Fibroblast of upper back skin (primary cell): ENCODE data around the gene LPAR2.
A peak's percentile ranks its signal among the peaks of the same experiment; 100 is the strongest.
"Not testable (repeated sequence)": the region's sequence is repeated elsewhere in the genome, so short reads cannot be mapped to it uniquely, and the experiment has no call there.

Experiments used
- DNase-seq: peaks from one replicate; pipeline ENCODE4 v3.0.0-alpha.2; 2013

Gene LPAR2

GRCh38 chr19:19628501-19629134, 598 bp upstream of the LPAR2 start:
- DNase-seq: peak; percentile 45

GRCh38 chr19:19626516-19627472, 1.2 kb downstream of the LPAR2 start:
- no peak for DNase-seq

GRCh38 chr19:19624032-19624570, 3.9 kb downstream of the LPAR2 start:
- DNase-seq: no peak

GRCh38 chr19:19623383-19623782, 4.6 kb downstream of the LPAR2 start:
- no peak for DNase-seq

GRCh38 chr19:19619849-19620210, 8.2 kb downstream of the LPAR2 start:
- DNase-seq: no peak

- DNase-seq: no peak
Observed at GRCh38 chr19:19619181-19619848, 8.7 kb downstream of the LPAR2 start.

GRCh38 chr19:19618219-19619051, 9.6 kb downstream of the LPAR2 start, which contains the start of gene PBX4:
Gene PBX4, minus strand, starts transcription at chr19:19618687. Its CDS starts 58 bp downstream, at chr19:19618629.
- peak; percentile 92 for DNase-seq

- no peak for DNase-seq
Observed at GRCh38 chr19:19615086-19615485, 12.9 kb downstream of the LPAR2 start.

- peak; percentile 22 for DNase-seq
Observed at GRCh38 chr19:19613506-19613905, 14.5 kb downstream of the LPAR2 start.

GRCh38 chr19:19610376-19611202, 17.4 kb downstream of the LPAR2 start:
- DNase-seq: no peak

GRCh38 chr19:19606686-19607085, 21.3 kb downstream of the LPAR2 start:
- not testable (repeated sequence) for DNase-seq

- DNase-seq: no peak
Observed at GRCh38 chr19:19606021-19606420, 22.0 kb downstream of the LPAR2 start.

- DNase-seq: no peak
Observed at GRCh38 chr19:19602713-19603324, 25.2 kb downstream of the LPAR2 start.

GRCh38 chr19:19602136-19602712, 25.8 kb downstream of the LPAR2 start:
- DNase-seq: no peak

- no peak for DNase-seq
Observed at GRCh38 chr19:19600793-19601330, 27.2 kb downstream of the LPAR2 start.

GRCh38 chr19:19598728-19599451, 29.1 kb downstream of the LPAR2 start:
- DNase-seq: not testable (repeated sequence)

- no peak for DNase-seq
Observed at GRCh38 chr19:19597809-19598306, 30.2 kb downstream of the LPAR2 start.

GRCh38 chr19:19595171-19595701, 32.8 kb downstream of the LPAR2 start:
- DNase-seq: no peak

- no peak for DNase-seq
Observed at GRCh38 chr19:19594381-19594780, 33.6 kb downstream of the LPAR2 start.
